K562 (cell line): ENCODE results near the gene KLHL22. TPM values are rescaled to one million over a fixed set of nuclear protein-coding genes. Genes with fewer than 3 reads are reported as not detected.

ENCODE experiments used
- COPS2 ChIP-seq: fragments of 450-650 bp; conservative IDR thresholded peaks from 2 replicates; pipeline ENCODE4 v1.6.1; 2016; ENCODE audit warnings: mild to moderate bottlenecking, moderate library complexity
- DNMT1 ChIP-seq: fragments of 450-650 bp; IDR thresholded peaks from 2 replicates; pipeline ENCODE4 v1.6.1; 2016; ENCODE audit warnings: antibody characterized with exemption, mild to moderate bottlenecking
- FOXJ2 ChIP-seq: fragments of 200-800 bp; sonication (Bioruptor generic); IDR thresholded peaks from 2 replicates; pipeline ENCODE4 v1.6.1; 2016; ENCODE audit warnings: missing genetic modification characterization, missing compliant biosample characterization
- KLF16 ChIP-seq: IDR thresholded peaks from 2 replicates; pipeline ENCODE4 v1.6.1; 2016; ENCODE audit warnings: antibody characterized with exemption
- MAZ ChIP-seq, 2 experiments: fragments of 450-650 bp in 1 of 2; sonication (generic) in 1 of 2; formaldehyde crosslinking; IDR thresholded peaks in 1 of 2; conservative IDR thresholded peaks in 1 of 2; 2 replicates each; pipeline versions ENCODE4 v1.4.0 to v1.5.0; 2020; ENCODE audit warnings: mild to moderate bottlenecking in 1 of 2, missing genetic modification reagents in 1 of 2
- NBN ChIP-seq: fragments of 450-650 bp; IDR thresholded peaks from 2 replicates; pipeline ENCODE4 v1.6.1; 2016; ENCODE audit warnings: low read depth, mild to moderate bottlenecking
- NR1H2 ChIP-seq: sonication (generic); formaldehyde crosslinking; IDR thresholded peaks from 2 replicates; pipeline ENCODE4 v1.4.0; 2020; ENCODE audit warnings: mild to moderate bottlenecking, missing genetic modification reagents
- OTX1 ChIP-seq: fragments of 450-650 bp; formaldehyde crosslinking; IDR thresholded peaks from 2 replicates; pipeline ENCODE4 v1.4.0; 2022; ENCODE audit warnings: mild to moderate bottlenecking
- PYGO2 ChIP-seq: fragments of 450-650 bp; IDR thresholded peaks from 2 replicates; pipeline ENCODE4 v1.6.1; 2016; ENCODE audit warnings: mild to moderate bottlenecking, missing genetic modification characterization, moderate library complexity, missing compliant biosample characterization
- TGIF2 ChIP-seq: sonication (generic); formaldehyde crosslinking; IDR thresholded peaks from 2 replicates; pipeline ENCODE4 v1.8.1; 2022; ENCODE audit warnings: mild to moderate bottlenecking, missing genetic modification reagents, moderate library complexity
- ZKSCAN8 ChIP-seq: fragments of 200-800 bp; sonication (Bioruptor generic); IDR thresholded peaks from 2 replicates; pipeline ENCODE4 v1.6.1; 2016; ENCODE audit warnings: missing genetic modification characterization, missing compliant biosample characterization
- ZNF253 ChIP-seq: fragments of 250-450 bp; sonication (Bioruptor Pico); conservative IDR thresholded peaks from 2 replicates; pipeline ENCODE4 v1.6.1; 2021; ENCODE audit warnings: mild to moderate bottlenecking
- polyA plus RNA-seq, 8 experiments: library from polyadenylated mRNA; depleted of rRNA in 4 of 8; stranded (reverse) in 5 of 8; unstranded in 3 of 8; fragments of >200 nt; fragmentation: Nextera tagmentation in 2 of 8; fragmentation: Illumina TruSeq in 1 of 8; extraction: Ambion mirVana in 2 of 8; extraction: Trizol in 1 of 8; gene quantifications; 2 replicates each; pipeline versions ENCODE4 v1.2.1 to v1.2.3, GENCODE V29; 2011 to 2014; ENCODE audit warnings: inconsistent platforms in 1 of 8, missing spikeins in 1 of 8
- total RNA-seq, 7 experiments: library from RNA; depleted of rRNA in 6 of 7; stranded (reverse); fragments of >200 nt in 6 of 7; fragmentation: Illumina TruSeq in 2 of 7; extraction: Trizol in 2 of 7; gene quantifications; 2 replicates each; pipeline versions ENCODE4 v1.2.1 to v1.2.3, GENCODE V29; 2011 to 2021; ENCODE audit warnings: low replicate concordance in 1 of 7
- TF ChIP-seq, protein P1 (sequence below): fragments of 450-650 bp; IDR thresholded peaks from 2 replicates; pipeline ENCODE4 v1.6.1; 2016
- TF ChIP-seq, protein P2 (sequence below): fragments of 200-400 bp; formaldehyde crosslinking; IDR thresholded peaks from 2 replicates; pipeline ENCODE4 v1.6.1; 2017; ENCODE audit warnings: mild to moderate bottlenecking, low read depth, low read length, moderate library complexity
- TF ChIP-seq, protein P3 (sequence below): fragments of 450-650 bp; IDR thresholded peaks from 2 replicates; pipeline ENCODE4 v1.6.1; 2017; ENCODE audit warnings: mild to moderate bottlenecking, moderate library complexity
- TF ChIP-seq, protein P4 (sequence below): sonication (generic); formaldehyde crosslinking; IDR thresholded peaks from 2 replicates; pipeline ENCODE4 v1.8.1; 2023; ENCODE audit warnings: mild to moderate bottlenecking, missing genetic modification reagents
- TF ChIP-seq, protein P5 (sequence below): fragments of 450-650 bp; IDR thresholded peaks from 2 replicates; pipeline ENCODE4 v1.7.1; 2018; ENCODE audit warnings: mild to moderate bottlenecking, low read depth; ENCODE audit not compliant: partially characterized antibody

The KLHL22 gene
- total and polyA plus RNA-seq, 9 of the 15 experiments (the other 6 are each of a cell fraction or from before 2014, with no cell fraction given), result 1.3 to 25.6 (median 15.2) TPM

DNA sequence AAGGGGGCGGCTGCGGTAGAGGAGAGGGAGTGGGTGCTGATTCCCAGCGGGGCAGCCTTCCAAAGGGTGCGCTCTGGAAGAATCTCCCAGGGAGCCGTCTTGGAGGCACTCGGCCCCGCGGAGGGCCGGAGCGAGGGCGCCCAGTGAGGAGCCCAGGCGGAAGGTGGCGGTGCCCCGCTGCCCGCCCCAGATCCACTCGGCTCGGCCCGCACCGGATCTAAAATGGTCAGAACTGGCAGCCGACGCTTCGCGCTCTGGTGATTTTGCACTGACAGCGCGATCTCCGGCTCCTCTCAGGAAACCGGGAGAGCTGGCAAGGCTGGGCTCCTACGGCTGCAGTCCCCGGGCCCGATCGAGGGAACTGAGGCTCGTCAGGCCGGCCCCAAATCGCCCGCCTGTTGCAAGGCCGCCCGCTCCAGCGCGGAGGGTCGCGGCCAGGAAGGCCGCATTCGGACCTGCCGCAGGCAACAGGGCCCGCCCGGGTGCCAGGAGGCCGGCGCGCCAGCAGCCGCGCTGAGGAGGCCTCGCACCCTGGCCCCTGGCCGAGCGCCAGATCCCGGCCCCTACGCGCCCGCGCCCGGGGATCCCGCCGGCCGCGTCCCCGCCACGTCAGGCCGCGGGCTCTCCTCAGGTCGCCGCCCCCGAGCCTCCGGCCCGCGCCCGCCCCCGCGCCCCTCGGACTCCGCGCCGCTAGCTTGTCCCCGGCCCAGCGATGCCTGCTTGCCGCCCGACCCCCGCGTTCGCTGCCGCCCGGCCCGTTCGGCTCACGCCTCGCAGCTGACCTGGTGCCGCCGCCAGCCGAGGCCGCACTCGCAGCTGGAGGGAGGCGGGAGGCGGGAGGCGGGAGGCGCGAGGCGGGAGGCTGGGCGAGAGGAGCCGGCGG lies at the start of gene KLHL22 (continued):
- TF ChIP-seq PYGO2 (tag) (no peak), ZNF253 (no peak), TGIF2 (CRISPR knock-in tag) (no peak), FOXJ2 (no peak), MAZ (CRISPR knock-in tag; conservative IDR thresholded peaks at IDR 0.05 in 1 of 2, IDR thresholded peaks at IDR 0.05 in 1 of 2) (peak; percentile 7 to 86; a peak in 2 of 4 replicates), OTX1 (no peak), NBN (no peak), ZKSCAN8 (CRISPR knock-in tag) (no peak), DNMT1 (no peak), KLF16 (no peak), NR1H2 (CRISPR knock-in tag) (no peak), COPS2 (no peak)
- TF ChIP-seq, protein P1, sequence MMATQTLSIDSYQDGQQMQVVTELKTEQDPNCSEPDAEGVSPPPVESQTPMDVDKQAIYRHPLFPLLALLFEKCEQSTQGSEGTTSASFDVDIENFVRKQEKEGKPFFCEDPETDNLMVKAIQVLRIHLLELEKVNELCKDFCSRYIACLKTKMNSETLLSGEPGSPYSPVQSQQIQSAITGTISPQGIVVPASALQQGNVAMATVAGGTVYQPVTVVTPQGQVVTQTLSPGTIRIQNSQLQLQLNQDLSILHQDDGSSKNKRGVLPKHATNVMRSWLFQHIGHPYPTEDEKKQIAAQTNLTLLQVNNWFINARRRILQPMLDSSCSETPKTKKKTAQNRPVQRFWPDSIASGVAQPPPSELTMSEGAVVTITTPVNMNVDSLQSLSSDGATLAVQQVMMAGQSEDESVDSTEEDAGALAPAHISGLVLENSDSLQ, result no peak
- TF ChIP-seq, protein P2, sequence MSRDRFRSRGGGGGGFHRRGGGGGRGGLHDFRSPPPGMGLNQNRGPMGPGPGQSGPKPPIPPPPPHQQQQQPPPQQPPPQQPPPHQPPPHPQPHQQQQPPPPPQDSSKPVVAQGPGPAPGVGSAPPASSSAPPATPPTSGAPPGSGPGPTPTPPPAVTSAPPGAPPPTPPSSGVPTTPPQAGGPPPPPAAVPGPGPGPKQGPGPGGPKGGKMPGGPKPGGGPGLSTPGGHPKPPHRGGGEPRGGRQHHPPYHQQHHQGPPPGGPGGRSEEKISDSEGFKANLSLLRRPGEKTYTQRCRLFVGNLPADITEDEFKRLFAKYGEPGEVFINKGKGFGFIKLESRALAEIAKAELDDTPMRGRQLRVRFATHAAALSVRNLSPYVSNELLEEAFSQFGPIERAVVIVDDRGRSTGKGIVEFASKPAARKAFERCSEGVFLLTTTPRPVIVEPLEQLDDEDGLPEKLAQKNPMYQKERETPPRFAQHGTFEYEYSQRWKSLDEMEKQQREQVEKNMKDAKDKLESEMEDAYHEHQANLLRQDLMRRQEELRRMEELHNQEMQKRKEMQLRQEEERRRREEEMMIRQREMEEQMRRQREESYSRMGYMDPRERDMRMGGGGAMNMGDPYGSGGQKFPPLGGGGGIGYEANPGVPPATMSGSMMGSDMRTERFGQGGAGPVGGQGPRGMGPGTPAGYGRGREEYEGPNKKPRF, result no peak
- TF ChIP-seq, protein P3, sequence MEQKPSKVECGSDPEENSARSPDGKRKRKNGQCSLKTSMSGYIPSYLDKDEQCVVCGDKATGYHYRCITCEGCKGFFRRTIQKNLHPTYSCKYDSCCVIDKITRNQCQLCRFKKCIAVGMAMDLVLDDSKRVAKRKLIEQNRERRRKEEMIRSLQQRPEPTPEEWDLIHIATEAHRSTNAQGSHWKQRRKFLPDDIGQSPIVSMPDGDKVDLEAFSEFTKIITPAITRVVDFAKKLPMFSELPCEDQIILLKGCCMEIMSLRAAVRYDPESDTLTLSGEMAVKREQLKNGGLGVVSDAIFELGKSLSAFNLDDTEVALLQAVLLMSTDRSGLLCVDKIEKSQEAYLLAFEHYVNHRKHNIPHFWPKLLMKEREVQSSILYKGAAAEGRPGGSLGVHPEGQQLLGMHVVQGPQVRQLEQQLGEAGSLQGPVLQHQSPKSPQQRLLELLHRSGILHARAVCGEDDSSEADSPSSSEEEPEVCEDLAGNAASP, result no peak
- TF ChIP-seq, protein P4, sequence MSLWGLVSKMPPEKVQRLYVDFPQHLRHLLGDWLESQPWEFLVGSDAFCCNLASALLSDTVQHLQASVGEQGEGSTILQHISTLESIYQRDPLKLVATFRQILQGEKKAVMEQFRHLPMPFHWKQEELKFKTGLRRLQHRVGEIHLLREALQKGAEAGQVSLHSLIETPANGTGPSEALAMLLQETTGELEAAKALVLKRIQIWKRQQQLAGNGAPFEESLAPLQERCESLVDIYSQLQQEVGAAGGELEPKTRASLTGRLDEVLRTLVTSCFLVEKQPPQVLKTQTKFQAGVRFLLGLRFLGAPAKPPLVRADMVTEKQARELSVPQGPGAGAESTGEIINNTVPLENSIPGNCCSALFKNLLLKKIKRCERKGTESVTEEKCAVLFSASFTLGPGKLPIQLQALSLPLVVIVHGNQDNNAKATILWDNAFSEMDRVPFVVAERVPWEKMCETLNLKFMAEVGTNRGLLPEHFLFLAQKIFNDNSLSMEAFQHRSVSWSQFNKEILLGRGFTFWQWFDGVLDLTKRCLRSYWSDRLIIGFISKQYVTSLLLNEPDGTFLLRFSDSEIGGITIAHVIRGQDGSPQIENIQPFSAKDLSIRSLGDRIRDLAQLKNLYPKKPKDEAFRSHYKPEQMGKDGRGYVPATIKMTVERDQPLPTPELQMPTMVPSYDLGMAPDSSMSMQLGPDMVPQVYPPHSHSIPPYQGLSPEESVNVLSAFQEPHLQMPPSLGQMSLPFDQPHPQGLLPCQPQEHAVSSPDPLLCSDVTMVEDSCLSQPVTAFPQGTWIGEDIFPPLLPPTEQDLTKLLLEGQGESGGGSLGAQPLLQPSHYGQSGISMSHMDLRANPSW (CRISPR knock-in tag), result peak; percentile 95; the same call in 1 of the 2 replicates
- TF ChIP-seq, protein P5, sequence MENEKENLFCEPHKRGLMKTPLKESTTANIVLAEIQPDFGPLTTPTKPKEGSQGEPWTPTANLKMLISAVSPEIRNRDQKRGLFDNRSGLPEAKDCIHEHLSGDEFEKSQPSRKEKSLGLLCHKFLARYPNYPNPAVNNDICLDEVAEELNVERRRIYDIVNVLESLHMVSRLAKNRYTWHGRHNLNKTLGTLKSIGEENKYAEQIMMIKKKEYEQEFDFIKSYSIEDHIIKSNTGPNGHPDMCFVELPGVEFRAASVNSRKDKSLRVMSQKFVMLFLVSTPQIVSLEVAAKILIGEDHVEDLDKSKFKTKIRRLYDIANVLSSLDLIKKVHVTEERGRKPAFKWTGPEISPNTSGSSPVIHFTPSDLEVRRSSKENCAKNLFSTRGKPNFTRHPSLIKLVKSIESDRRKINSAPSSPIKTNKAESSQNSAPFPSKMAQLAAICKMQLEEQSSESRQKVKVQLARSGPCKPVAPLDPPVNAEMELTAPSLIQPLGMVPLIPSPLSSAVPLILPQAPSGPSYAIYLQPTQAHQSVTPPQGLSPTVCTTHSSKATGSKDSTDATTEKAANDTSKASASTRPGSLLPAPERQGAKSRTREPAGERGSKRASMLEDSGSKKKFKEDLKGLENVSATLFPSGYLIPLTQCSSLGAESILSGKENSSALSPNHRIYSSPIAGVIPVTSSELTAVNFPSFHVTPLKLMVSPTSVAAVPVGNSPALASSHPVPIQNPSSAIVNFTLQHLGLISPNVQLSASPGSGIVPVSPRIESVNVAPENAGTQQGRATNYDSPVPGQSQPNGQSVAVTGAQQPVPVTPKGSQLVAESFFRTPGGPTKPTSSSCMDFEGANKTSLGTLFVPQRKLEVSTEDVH, result no peak
